ENCODE results near the gene PDXDC1.
"Not testable (repeated sequence)": the region's sequence is repeated elsewhere in the genome, so short reads cannot be mapped to it uniquely, and the experiment has no call there.

Gene PDXDC1

GRCh38 chr16:15073101-15073500 lies 98.3 kb downstream of the PDXDC1 start:
- no peak for TF ChIP-seq CTCF (IDR thresholded peaks at IDR 0.05)
- DNase-seq (ENCODE audit: low spot score) = no peak
- H3K27ac ChIP-seq = no peak overlapping the region

GRCh38 chr16:15076161-15076560 lies 101.3 kb downstream of the PDXDC1 start:
- not testable (repeated sequence) for DNase-seq (ENCODE audit: low spot score); H3K4me3 ChIP-seq; H3K27ac ChIP-seq

More at GRCh38 chr16:15073101-15073500, 98.3 kb downstream of the PDXDC1 start:
- H3K4me3 ChIP-seq = no peak overlapping the region

GRCh38 chr16:15080883-15081282 lies 106.1 kb downstream of the PDXDC1 start:
- H3K4me3 ChIP-seq; DNase-seq (ENCODE audit: low spot score); H3K27ac ChIP-seq: not testable (repeated sequence)

GRCh38 chr16:15082788-15083187 lies 108.0 kb downstream of the PDXDC1 start:
- not testable (repeated sequence) for H3K27ac ChIP-seq; DNase-seq (ENCODE audit: low spot score); H3K4me3 ChIP-seq

GRCh38 chr16:15090663-15091269 lies 115.9 kb downstream of the PDXDC1 start:
- H3K4me3 ChIP-seq; H3K27ac ChIP-seq; DNase-seq (ENCODE audit: low spot score): not testable (repeated sequence)

GRCh38 chr16:15093571-15093954 lies 118.7 kb downstream of the PDXDC1 start:
- not testable (repeated sequence) for DNase-seq (ENCODE audit: low spot score)
- H3K27ac ChIP-seq = peak overlapping the region; percentile 73 to 94
- H3K4me3 ChIP-seq = peak overlapping the region; percentile 88

GRCh38 chr16:15093955-15094827 lies 119.4 kb downstream of the PDXDC1 start, which contains the start of gene RRN3:
Gene RRN3 (minus strand): TSS chr16:15094272. CDS start chr16:15094233, 39 bp downstream.
- Histone ChIP-seq H3K27ac (peak within 1 kb of the TSS; percentile 73 to 94), H3K4me3 (peak within 1 kb of the TSS; percentile 88)
- DNase-seq (ENCODE audit: low spot score) = peak; percentile 95

GRCh38 chr16:15096583-15096972 lies 121.8 kb downstream of the PDXDC1 start:
- not testable (repeated sequence) for H3K27ac ChIP-seq; DNase-seq (ENCODE audit: low spot score)

GRCh38 chr16:15099366-15099909 lies 124.6 kb downstream of the PDXDC1 start:
- DNase-seq (ENCODE audit: low spot score); H3K27ac ChIP-seq; H3K4me3 ChIP-seq: not testable (repeated sequence)

More at GRCh38 chr16:15096583-15096972, 121.8 kb downstream of the PDXDC1 start:
- H3K4me3 ChIP-seq = not testable (repeated sequence)

- not testable (repeated sequence) for H3K27ac ChIP-seq; H3K4me3 ChIP-seq; DNase-seq (ENCODE audit: low spot score)
Measured at GRCh38 chr16:15100372-15100987, 125.7 kb downstream of the PDXDC1 start.

- not testable (repeated sequence) for DNase-seq (ENCODE audit: low spot score); H3K27ac ChIP-seq; H3K4me3 ChIP-seq
Measured at GRCh38 chr16:15127641-15128425, 153.0 kb downstream of the PDXDC1 start.

- not testable (repeated sequence) for H3K4me3 ChIP-seq; H3K27ac ChIP-seq; DNase-seq (ENCODE audit: low spot score)
Measured at GRCh38 chr16:15130256-15130932, 155.6 kb downstream of the PDXDC1 start.

GRCh38 chr16:15130943-15131700 lies 156.3 kb downstream of the PDXDC1 start:
- H3K4me3 ChIP-seq; H3K27ac ChIP-seq; DNase-seq (ENCODE audit: low spot score): not testable (repeated sequence)

GRCh38 chr16:15132719-15133428 lies 158.0 kb downstream of the PDXDC1 start:
- not testable (repeated sequence) for H3K4me3 ChIP-seq, H3K27ac ChIP-seq
- DNase-seq (ENCODE audit: low spot score) = peak; percentile 45

GRCh38 chr16:15133554-15133953 lies 158.7 kb downstream of the PDXDC1 start:
- not testable (repeated sequence) for H3K4me3 ChIP-seq; DNase-seq (ENCODE audit: low spot score); H3K27ac ChIP-seq

Data from coronary artery (tissue), 2 donors.